Stimulated activated CD8-positive, alpha-beta memory T cell treated with anti-CD3 and anti-CD28 coated beads, Interleukin-7, amount 100 ng/mL, for 24 hours (primary cell): ENCODE data around the gene SLC22A5.
A peak's percentile ranks its signal among the peaks of the same experiment; 100 is the strongest.

Experiments used
- DNase-seq: peaks from one replicate; pipeline ENCODE4 v3.0.0-alpha.2; 2020; ENCODE audit warnings: low read depth

SLC22A5 gene

GRCh38 chr5:132369474-132370180, at the start of gene SLC22A5:
Gene SLC22A5 (plus strand): TSS chr5:132369710. CDS start chr5:132369973, 263 bp downstream.
- peak; percentile 43 for DNase-seq

GRCh38 chr5:132319975-132320374, 49.5 kb upstream of the SLC22A5 start:
- no peak for DNase-seq

GRCh38 chr5:132321109-132321721, 48.3 kb upstream of the SLC22A5 start:
- DNase-seq, result no peak

DNA sequence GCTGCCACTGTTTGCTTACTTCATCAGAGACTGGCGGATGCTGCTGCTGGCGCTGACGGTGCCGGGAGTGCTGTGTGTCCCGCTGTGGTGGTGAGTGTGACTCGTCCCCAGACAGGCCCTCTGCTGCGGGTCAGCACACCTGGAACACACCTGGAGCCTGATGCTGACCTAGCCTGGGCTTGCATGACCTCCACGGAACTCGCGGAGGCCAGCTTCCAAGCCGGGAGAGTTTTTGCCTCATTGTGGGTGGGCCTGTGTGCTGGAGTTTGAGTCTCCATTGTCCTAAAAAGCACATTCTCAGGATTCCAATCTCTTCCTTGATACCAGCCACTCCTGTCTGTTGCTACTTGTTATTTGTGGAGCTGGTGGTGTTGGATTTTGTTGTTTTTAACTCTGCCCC, 47.2 kb upstream of the SLC22A5 start:
- DNase-seq, result no peak

DNA sequence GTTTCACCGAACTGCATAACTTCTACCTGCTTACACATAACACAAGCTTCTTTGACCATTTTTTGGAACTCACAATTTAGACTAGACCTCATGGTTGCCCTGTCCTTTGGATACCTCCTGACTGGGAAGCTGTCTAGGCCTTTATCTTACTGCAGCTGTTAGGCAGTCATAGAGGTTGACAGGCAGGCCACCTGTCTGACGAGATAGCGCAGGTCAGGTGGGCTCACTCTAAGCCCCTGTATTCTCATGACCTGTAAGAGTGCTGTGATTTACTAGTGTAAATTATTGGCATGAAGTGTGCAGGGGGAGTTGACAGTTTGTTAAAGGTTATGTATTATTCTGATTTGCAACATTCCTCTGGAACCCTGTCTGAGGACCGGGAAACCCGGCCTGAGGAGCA, 46.3 kb upstream of the SLC22A5 start:
- no peak for DNase-seq

GRCh38 chr5:132325691-132326090, 43.8 kb upstream of the SLC22A5 start:
- no peak for DNase-seq

GRCh38 chr5:132327252-132327955, 42.1 kb upstream of the SLC22A5 start:
- no peak for DNase-seq

- DNase-seq, result no peak
Observed at GRCh38 chr5:132334812-132335211, 34.7 kb upstream of the SLC22A5 start.

GRCh38 chr5:132335402-132335801, 34.1 kb upstream of the SLC22A5 start:
- no peak for DNase-seq

- no peak for DNase-seq
Observed at GRCh38 chr5:132339502-132339901, 30.0 kb upstream of the SLC22A5 start.

GRCh38 chr5:132342291-132343180, 27.0 kb upstream of the SLC22A5 start:
- DNase-seq, result no peak

- DNase-seq, result no peak
Observed at GRCh38 chr5:132344775-132345514, 24.6 kb upstream of the SLC22A5 start.

DNA sequence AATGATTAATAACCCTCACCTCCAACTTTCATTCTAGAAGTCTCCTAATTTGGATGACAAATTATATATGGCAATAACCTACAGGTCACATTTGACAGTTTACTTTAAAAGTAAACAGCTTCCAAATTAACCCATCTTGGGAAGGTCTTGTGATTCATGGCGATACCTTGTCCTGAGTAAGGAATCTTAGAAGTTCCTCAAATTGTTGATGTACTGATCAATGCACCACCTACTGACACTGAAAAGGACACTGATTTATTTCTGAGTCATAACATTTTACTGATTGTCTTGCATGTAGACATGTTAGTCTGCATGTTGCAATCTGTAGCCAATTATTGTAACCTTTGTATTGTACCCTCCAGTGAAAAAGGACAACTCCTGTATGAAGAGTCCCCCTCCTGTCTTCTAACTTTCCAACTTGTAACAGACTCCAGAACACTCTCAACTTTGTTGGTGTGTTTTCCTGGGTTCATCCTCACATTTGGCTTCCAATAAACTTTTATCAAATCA, 16.0 kb upstream of the SLC22A5 start:
- no peak for DNase-seq

GRCh38 chr5:132354381-132355139, 14.9 kb upstream of the SLC22A5 start:
- DNase-seq, result no peak

- no peak for DNase-seq
Observed at GRCh38 chr5:132355140-132355765, 14.3 kb upstream of the SLC22A5 start.

- DNase-seq, result no peak
Observed at GRCh38 chr5:132358775-132359174, 10.7 kb upstream of the SLC22A5 start.

- no peak for DNase-seq
Observed at GRCh38 chr5:132362086-132362485, 7.4 kb upstream of the SLC22A5 start.

GRCh38 chr5:132363431-132364112, 5.9 kb upstream of the SLC22A5 start:
- no peak for DNase-seq

DNA sequence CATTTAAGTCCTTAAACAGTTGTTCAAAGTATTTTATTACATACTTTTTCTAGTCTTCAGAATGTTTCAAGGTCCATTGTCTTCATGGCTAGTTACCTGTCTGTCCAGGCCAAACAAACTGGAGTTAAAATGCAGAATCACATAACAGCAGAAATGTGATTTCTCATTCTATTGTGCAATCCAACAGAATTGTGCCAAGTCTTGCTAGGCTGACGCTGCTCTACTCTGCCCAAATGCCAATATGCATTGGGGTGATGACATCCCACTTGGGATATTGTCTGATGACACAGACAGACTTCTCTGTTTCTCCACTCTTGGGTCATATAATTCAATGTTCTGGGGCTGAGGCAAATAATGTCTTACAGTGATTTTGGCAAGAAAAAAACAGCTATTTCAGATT, 5.2 kb upstream of the SLC22A5 start:
- no peak for DNase-seq
